ENCODE measurements around the gene IWS1. TPM values are rescaled to one million over a fixed set of nuclear protein-coding genes. Genes with fewer than 3 reads are reported as not detected.

Gene IWS1
- total RNA-seq, 1 experiment from 2014 or later: 22.7 TPM

GRCh38 chr2:127570282-127571250 is 44.3 kb upstream of the IWS1 start:
- Histone ChIP-seq H3K4me3 (ENCODE audit: low read length) (no peak overlapping the region), H3K9ac (ENCODE audit: low read length) (no peak overlapping the region), H3K79me2 (ENCODE audit: low read length) (no peaks in the 10 kb centered on the region), H3K4me2 (ENCODE audit: low read depth, low read length, poor library complexity, severe bottlenecking) (no peak overlapping the region), H3K27ac (ENCODE audit: low read length) (no peak overlapping the region), H3K9me3 (ENCODE audit: low read length) (no peaks in the 10 kb centered on the region), H2AFZ (ENCODE audit: low read length) (no peak overlapping the region), H3K4me1 (ENCODE audit: low read length) (0 out of 2 replicates have a peak, but pooled peaks cover 2% of the 10 kb centered on the region), H3K9me2 (replicated peaks; ENCODE audit: insufficient read depth, low read length) (no peaks in the 10 kb centered on the region), H3K36me3 (ENCODE audit: insufficient read depth, low read length) (no peaks in the 10 kb centered on the region), H4K20me1 (ENCODE audit: insufficient read depth, low read depth, low read length) (no peaks in the 10 kb centered on the region), H3K27me3 (ENCODE audit: low read length) (no peaks in the 10 kb centered on the region)
- DNase-seq: no peak

- H3K27me3 ChIP-seq (ENCODE audit: low read length): no peaks in the 10 kb centered on the region
- H3K4me3 ChIP-seq (ENCODE audit: low read length): no peak overlapping the region
- no peak overlapping the region for H3K27ac ChIP-seq (ENCODE audit: low read length)
- no peaks in the 10 kb centered on the region for H3K4me1 ChIP-seq (ENCODE audit: low read length)
- H3K4me2 ChIP-seq (ENCODE audit: low read depth, low read length, poor library complexity, severe bottlenecking): no peak overlapping the region
- no peaks in the 10 kb centered on the region for H4K20me1 ChIP-seq (ENCODE audit: insufficient read depth, low read depth, low read length)
- no peak overlapping the region for H3K9ac ChIP-seq (ENCODE audit: low read length)
- H3K79me2 ChIP-seq (ENCODE audit: low read length): no peaks in the 10 kb centered on the region
- DNase-seq: no peak
- no peaks in the 10 kb centered on the region for H3K9me2 ChIP-seq (replicated peaks; ENCODE audit: insufficient read depth, low read length)
- H3K36me3 ChIP-seq (ENCODE audit: insufficient read depth, low read length): no peaks in the 10 kb centered on the region
- no peaks in the 10 kb centered on the region for H3K9me3 ChIP-seq (ENCODE audit: low read length)
- no peak overlapping the region for H2AFZ ChIP-seq (ENCODE audit: low read length)
These were observed 43.4 kb upstream of the IWS1 start for GRCh38 chr2:127569666-127570065.

- Histone ChIP-seq H3K4me1 (ENCODE audit: low read length) (no peaks in the 10 kb centered on the region), H3K4me3 (ENCODE audit: low read length) (no peak overlapping the region), H3K27me3 (ENCODE audit: low read length) (no peaks in the 10 kb centered on the region), H3K4me2 (ENCODE audit: low read depth, low read length, poor library complexity, severe bottlenecking) (no peak overlapping the region), H4K20me1 (ENCODE audit: insufficient read depth, low read depth, low read length) (no peaks in the 10 kb centered on the region), H3K27ac (ENCODE audit: low read length) (no peak overlapping the region), H3K79me2 (ENCODE audit: low read length) (no peaks in the 10 kb centered on the region), H2AFZ (ENCODE audit: low read length) (no peak overlapping the region), H3K9me3 (ENCODE audit: low read length) (no peaks in the 10 kb centered on the region), H3K9me2 (replicated peaks; ENCODE audit: insufficient read depth, low read length) (no peaks in the 10 kb centered on the region), H3K9ac (ENCODE audit: low read length) (no peak overlapping the region), H3K36me3 (ENCODE audit: insufficient read depth, low read length) (no peaks in the 10 kb centered on the region)
- no peak for DNase-seq
These were observed 41.8 kb upstream of the IWS1 start for GRCh38 chr2:127568128-127568527.

DNA sequence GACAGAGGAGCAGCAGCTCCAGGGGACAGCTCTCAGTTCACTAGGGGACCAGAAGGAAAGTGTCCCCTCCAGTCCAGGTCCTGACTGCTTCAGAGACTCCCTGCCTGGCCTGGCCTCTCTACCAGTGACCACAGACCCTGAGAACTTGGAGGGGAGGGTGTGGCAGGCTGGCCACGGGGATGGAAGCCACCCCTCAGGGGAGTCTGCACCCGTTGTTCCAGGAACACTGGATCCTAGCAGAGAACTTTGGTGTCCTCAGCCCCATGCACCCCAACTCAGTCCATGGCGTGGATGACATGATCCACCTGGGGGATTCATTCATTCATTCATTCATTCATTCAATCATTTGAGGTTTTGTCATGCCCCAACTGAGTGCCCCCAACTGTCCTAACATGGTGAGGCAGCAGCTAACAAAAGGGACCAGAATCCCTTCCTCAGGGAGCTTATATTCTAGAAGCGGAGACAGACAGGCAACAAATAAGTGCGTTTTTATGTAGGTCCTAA is 41.1 kb upstream of the IWS1 start:
- Histone ChIP-seq H3K79me2 (ENCODE audit: low read length) (no peaks in the 10 kb centered on the region), H3K4me2 (ENCODE audit: low read depth, low read length, poor library complexity, severe bottlenecking) (no peak overlapping the region), H3K9ac (ENCODE audit: low read length) (no peak overlapping the region), H3K4me3 (ENCODE audit: low read length) (no peak overlapping the region), H3K9me3 (ENCODE audit: low read length) (no peaks in the 10 kb centered on the region), H4K20me1 (ENCODE audit: insufficient read depth, low read depth, low read length) (no peaks in the 10 kb centered on the region), H3K27me3 (ENCODE audit: low read length) (no peaks in the 10 kb centered on the region), H2AFZ (ENCODE audit: low read length) (no peak overlapping the region), H3K36me3 (ENCODE audit: insufficient read depth, low read length) (no peaks in the 10 kb centered on the region), H3K27ac (ENCODE audit: low read length) (no peak overlapping the region), H3K9me2 (replicated peaks; ENCODE audit: insufficient read depth, low read length) (no peaks in the 10 kb centered on the region), H3K4me1 (ENCODE audit: low read length) (no peaks in the 10 kb centered on the region)
- no peak for DNase-seq

DNA sequence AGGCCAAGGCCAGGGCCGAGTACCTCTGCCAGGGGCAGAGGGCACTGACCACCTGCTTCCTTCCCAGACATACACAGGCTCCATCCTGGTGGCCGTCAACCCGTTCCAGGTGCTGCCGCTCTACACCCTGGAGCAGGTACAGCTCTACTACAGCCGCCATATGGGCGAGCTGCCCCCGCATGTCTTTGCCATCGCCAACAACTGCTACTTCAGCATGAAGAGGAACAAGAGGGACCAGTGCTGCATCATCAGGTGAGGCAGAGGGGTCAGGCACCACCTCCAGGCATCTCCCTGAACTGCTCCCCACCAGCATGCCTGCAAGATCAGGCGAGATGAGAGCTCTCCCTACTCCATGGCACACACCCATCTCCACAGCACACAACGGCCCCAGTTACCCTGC is 40.3 kb upstream of the IWS1 start:
- Histone ChIP-seq H3K27me3 (ENCODE audit: low read length) (no peaks in the 10 kb centered on the region), H4K20me1 (ENCODE audit: insufficient read depth, low read depth, low read length) (no peaks in the 10 kb centered on the region), H3K79me2 (ENCODE audit: low read length) (no peaks in the 10 kb centered on the region), H3K9me2 (replicated peaks; ENCODE audit: insufficient read depth, low read length) (no peaks in the 10 kb centered on the region), H2AFZ (ENCODE audit: low read length) (no peak overlapping the region), H3K4me1 (ENCODE audit: low read length) (no peaks in the 10 kb centered on the region), H3K9me3 (ENCODE audit: low read length) (no peaks in the 10 kb centered on the region), H3K9ac (ENCODE audit: low read length) (no peak overlapping the region), H3K27ac (ENCODE audit: low read length) (no peak overlapping the region), H3K36me3 (ENCODE audit: insufficient read depth, low read length) (no peaks in the 10 kb centered on the region), H3K4me2 (ENCODE audit: low read depth, low read length, poor library complexity, severe bottlenecking) (no peak overlapping the region), H3K4me3 (ENCODE audit: low read length) (no peak overlapping the region)
- DNase-seq: no peak

- no peak overlapping the region for H3K27ac ChIP-seq (ENCODE audit: low read length)
- H3K9me3 ChIP-seq (ENCODE audit: low read length): no peaks in the 10 kb centered on the region
- no peak overlapping the region for H2AFZ ChIP-seq (ENCODE audit: low read length)
- no peaks in the 10 kb centered on the region for H3K4me1 ChIP-seq (ENCODE audit: low read length)
- H3K79me2 ChIP-seq (ENCODE audit: low read length): no peaks in the 10 kb centered on the region
- H4K20me1 ChIP-seq (ENCODE audit: insufficient read depth, low read depth, low read length): no peaks in the 10 kb centered on the region
- no peaks in the 10 kb centered on the region for H3K27me3 ChIP-seq (ENCODE audit: low read length)
- DNase-seq: no peak
- H3K4me3 ChIP-seq (ENCODE audit: low read length): no peak overlapping the region
- H3K36me3 ChIP-seq (ENCODE audit: insufficient read depth, low read length): no peaks in the 10 kb centered on the region
- no peak overlapping the region for H3K4me2 ChIP-seq (ENCODE audit: low read depth, low read length, poor library complexity, severe bottlenecking)
- no peak overlapping the region for H3K9ac ChIP-seq (ENCODE audit: low read length)
- no peaks in the 10 kb centered on the region for H3K9me2 ChIP-seq (replicated peaks; ENCODE audit: insufficient read depth, low read length)
These were observed 39.8 kb upstream of the IWS1 start for GRCh38 chr2:127566139-127566417.

- DNase-seq: no peak
- H3K36me3 ChIP-seq (ENCODE audit: insufficient read depth, low read length): no peaks in the 10 kb centered on the region
- no peaks in the 10 kb centered on the region for H4K20me1 ChIP-seq (ENCODE audit: insufficient read depth, low read depth, low read length)
These were observed 39.2 kb upstream of the IWS1 start for GRCh38 chr2:127565261-127566138.

More at GRCh38 chr2:127565261-127566138, 39.2 kb upstream of the IWS1 start:
- Histone ChIP-seq H3K27ac (ENCODE audit: low read length) (no peak overlapping the region), H3K27me3 (ENCODE audit: low read length) (no peaks in the 10 kb centered on the region), H3K79me2 (ENCODE audit: low read length) (no peaks in the 10 kb centered on the region), H3K9me3 (ENCODE audit: low read length) (no peaks in the 10 kb centered on the region), H3K4me1 (ENCODE audit: low read length) (no peaks in the 10 kb centered on the region), H3K4me3 (ENCODE audit: low read length) (no peak overlapping the region), H3K9ac (ENCODE audit: low read length) (no peak overlapping the region), H3K4me2 (ENCODE audit: low read depth, low read length, poor library complexity, severe bottlenecking) (no peak overlapping the region), H2AFZ (ENCODE audit: low read length) (no peak overlapping the region), H3K9me2 (replicated peaks; ENCODE audit: insufficient read depth, low read length) (no peaks in the 10 kb centered on the region)

All from Karpas-422 (cell line).